ENCODE results near the gene INIP.

DNA sequence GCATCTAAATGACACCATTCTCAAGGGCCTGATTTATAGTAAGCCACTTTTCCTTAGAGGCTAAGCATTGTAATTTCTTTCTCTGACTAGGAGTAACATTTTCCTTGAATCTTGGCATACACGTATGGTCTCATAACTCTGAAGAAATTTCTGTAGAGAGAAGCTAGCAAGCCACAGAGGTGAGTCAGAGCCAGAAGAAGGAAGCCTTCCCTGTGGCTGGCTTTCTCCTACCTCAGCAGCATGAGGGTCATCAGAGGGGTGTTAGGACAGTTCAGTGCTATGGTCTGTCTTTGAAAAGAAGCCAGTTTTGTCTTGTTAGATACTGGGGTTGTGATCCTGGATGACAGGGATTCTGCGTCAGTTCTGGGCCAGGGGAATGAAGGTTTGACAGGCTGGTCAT lies 35.8 kb upstream of the INIP start:
- TF ChIP-seq, protein P1, sequence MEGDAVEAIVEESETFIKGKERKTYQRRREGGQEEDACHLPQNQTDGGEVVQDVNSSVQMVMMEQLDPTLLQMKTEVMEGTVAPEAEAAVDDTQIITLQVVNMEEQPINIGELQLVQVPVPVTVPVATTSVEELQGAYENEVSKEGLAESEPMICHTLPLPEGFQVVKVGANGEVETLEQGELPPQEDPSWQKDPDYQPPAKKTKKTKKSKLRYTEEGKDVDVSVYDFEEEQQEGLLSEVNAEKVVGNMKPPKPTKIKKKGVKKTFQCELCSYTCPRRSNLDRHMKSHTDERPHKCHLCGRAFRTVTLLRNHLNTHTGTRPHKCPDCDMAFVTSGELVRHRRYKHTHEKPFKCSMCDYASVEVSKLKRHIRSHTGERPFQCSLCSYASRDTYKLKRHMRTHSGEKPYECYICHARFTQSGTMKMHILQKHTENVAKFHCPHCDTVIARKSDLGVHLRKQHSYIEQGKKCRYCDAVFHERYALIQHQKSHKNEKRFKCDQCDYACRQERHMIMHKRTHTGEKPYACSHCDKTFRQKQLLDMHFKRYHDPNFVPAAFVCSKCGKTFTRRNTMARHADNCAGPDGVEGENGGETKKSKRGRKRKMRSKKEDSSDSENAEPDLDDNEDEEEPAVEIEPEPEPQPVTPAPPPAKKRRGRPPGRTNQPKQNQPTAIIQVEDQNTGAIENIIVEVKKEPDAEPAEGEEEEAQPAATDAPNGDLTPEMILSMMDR (IDR thresholded peaks at IDR 0.05) = no peak
- TF ChIP-seq ZFX (IDR thresholded peaks at IDR 0.05; ENCODE audit: borderline replicate concordance) = no peak
